ENCODE measurements around the gene IBA57. TPM values are rescaled to one million over a fixed set of nuclear protein-coding genes. Genes with fewer than 3 reads are reported as not detected.

Gene IBA57
- total RNA-seq, 2 experiments from 2014 or later = 9.1 to 9.9 TPM

DNA sequence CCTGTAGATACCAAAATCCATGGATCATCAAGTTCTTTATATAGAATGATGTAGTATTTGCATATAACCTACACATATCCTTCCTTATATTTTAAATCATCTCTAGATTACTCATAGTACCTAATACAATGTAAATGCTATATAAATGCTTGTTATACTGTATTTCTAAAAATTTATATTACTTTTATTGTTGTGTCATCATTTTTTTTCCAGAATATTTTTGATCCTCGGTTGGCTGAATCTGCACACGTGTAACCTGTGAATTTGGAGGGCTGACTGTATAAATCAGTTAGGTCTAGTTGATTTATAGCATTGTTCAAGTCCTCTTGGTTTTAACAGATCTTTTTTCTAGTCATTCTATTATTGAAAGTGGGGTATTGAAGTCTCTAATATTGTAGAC is 65.6 kb downstream of the IBA57 start:
- DNase-seq (ENCODE audit: low spot score) = no peak
- intact Hi-C loops (cut with micrococcal nuclease; ENCODE audit: unreplicated experiment) = no loop called here
- Histone ChIP-seq H3K4me3 (ENCODE audit: low read depth, low read length, poor library complexity, severe bottlenecking) (no peak overlapping the region), H3K36me3 (ENCODE audit: insufficient read depth, low read length) (peaks cover 75% of the 10 kb centered on the region), H3K9me3 (ENCODE audit: low read length) (peaks cover 12% of the 10 kb centered on the region; the same call in 1 of the 2 replicates), H4K20me1 (ENCODE audit: insufficient read depth, low read length) (no peaks in the 10 kb centered on the region), H2AFZ (ENCODE audit: low read length) (no peak overlapping the region), H3K79me2 (ENCODE audit: insufficient read depth, low read depth, low read length) (no peaks in the 10 kb centered on the region), H3K4me1 (ENCODE audit: insufficient read depth, low read length, poor library complexity, severe bottlenecking) (no peaks in the 10 kb centered on the region), H3K4me2 (ENCODE audit: low read length) (no peak overlapping the region), H3K27ac (ENCODE audit: low read depth, low read length, poor library complexity, severe bottlenecking) (no peak overlapping the region), H3K9me2 (ENCODE audit: insufficient read depth, low read length) (no peaks in the 10 kb centered on the region)
- TF ChIP-seq EZH2phosphoT487 (IDR thresholded peaks at IDR 0.05; ENCODE audit: borderline replicate concordance, low read depth, low read length) = no peak
- TF ChIP-seq, protein P1, sequence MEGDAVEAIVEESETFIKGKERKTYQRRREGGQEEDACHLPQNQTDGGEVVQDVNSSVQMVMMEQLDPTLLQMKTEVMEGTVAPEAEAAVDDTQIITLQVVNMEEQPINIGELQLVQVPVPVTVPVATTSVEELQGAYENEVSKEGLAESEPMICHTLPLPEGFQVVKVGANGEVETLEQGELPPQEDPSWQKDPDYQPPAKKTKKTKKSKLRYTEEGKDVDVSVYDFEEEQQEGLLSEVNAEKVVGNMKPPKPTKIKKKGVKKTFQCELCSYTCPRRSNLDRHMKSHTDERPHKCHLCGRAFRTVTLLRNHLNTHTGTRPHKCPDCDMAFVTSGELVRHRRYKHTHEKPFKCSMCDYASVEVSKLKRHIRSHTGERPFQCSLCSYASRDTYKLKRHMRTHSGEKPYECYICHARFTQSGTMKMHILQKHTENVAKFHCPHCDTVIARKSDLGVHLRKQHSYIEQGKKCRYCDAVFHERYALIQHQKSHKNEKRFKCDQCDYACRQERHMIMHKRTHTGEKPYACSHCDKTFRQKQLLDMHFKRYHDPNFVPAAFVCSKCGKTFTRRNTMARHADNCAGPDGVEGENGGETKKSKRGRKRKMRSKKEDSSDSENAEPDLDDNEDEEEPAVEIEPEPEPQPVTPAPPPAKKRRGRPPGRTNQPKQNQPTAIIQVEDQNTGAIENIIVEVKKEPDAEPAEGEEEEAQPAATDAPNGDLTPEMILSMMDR (conservative IDR thresholded peaks at IDR 0.05; ENCODE audit: low read length) = no peak
- CTCF ChIA-PET (ENCODE audit: unreplicated experiment) = no interaction called here
- POLR2A ChIA-PET = no interaction called here
- no TSS peak for BruUV-seq (replicated peaks)

Small RNA genes within 50 kb of the gene (small RNA-seq; reads per million reads assigned to genes)
- gene AL359510.1 = not detected

Other genes starting within 250 kb of the IBA57 start
- gene WNT9A, start 217.9 kb upstream of the IBA57 start, total RNA-seq (2014; rRNA removed; shearing (Covaris generic)) = not detected in 2 replicates
- gene WNT9A, start 217.9 kb upstream of the IBA57 start, total RNA-seq (2022) = not detected in 2 replicates
- not detected in 2 replicates for gene WNT3A, start 158.8 kb upstream of the IBA57 start, total RNA-seq (2014; rRNA removed; shearing (Covaris generic))
- gene WNT3A, start 158.8 kb upstream of the IBA57 start, total RNA-seq (2022) = not detected in 2 replicates
- 125 and 163 TPM in 2 replicates for gene ARF1, start 83.1 kb upstream of the IBA57 start, total RNA-seq (2014; rRNA removed; shearing (Covaris generic))
- 311 and 322 TPM in 2 replicates for gene ARF1, start 83.1 kb upstream of the IBA57 start, total RNA-seq (2022)
- gene C1orf35, start 62.5 kb upstream of the IBA57 start, total RNA-seq (2014; rRNA removed; shearing (Covaris generic)) = 33.3 and 33.4 TPM in 2 replicates
- 30.7 and 32.2 TPM in 2 replicates for gene C1orf35, start 62.5 kb upstream of the IBA57 start, total RNA-seq (2022)
- gene MRPL55, start 56.5 kb upstream of the IBA57 start, total RNA-seq (2014; rRNA removed; shearing (Covaris generic)) = 92.8 and 99.5 TPM in 2 replicates
- gene MRPL55, start 56.5 kb upstream of the IBA57 start, total RNA-seq (2022) = 46.3 and 50.0 TPM in 2 replicates
- 197 and 201 TPM in 2 replicates for gene GUK1, start 25.5 kb upstream of the IBA57 start, total RNA-seq (2014; rRNA removed; shearing (Covaris generic))
- gene GUK1, start 25.5 kb upstream of the IBA57 start, total RNA-seq (2022) = 131 and 154 TPM in 2 replicates
- gene GJC2, start 15.9 kb upstream of the IBA57 start, total RNA-seq (2014; rRNA removed; shearing (Covaris generic)) = 0.22 and 0.31 TPM in 2 replicates
- gene GJC2, start 15.9 kb upstream of the IBA57 start, total RNA-seq (2022) = 0.53 and 0.80 TPM in 2 replicates
- 29.5 and 51.1 TPM in 2 replicates for gene OBSCN, start 42.2 kb downstream of the IBA57 start, total RNA-seq (2014; rRNA removed; shearing (Covaris generic))
- 43.7 and 45.2 TPM in 2 replicates for gene OBSCN, start 42.2 kb downstream of the IBA57 start, total RNA-seq (2022)
- 26.7 and 30.0 TPM in 2 replicates for gene TRIM11, start 241.0 kb downstream of the IBA57 start, total RNA-seq (2014; rRNA removed; shearing (Covaris generic))
- gene TRIM11, start 241.0 kb downstream of the IBA57 start, total RNA-seq (2022) = 57.4 and 60.8 TPM in 2 replicates